ENCODE results near the gene GAD2.

- TF ChIP-seq CTCF (conservative IDR thresholded peaks at IDR 0.05; ENCODE audit: low read depth in 2 of 2): peak in 1 of 2 experiments; percentile 38; a peak in 2 of 4 replicates
- TF ChIP-seq EZH2 (IDR thresholded peaks at IDR 0.05; ENCODE audit: low read depth, unreplicated experiment): no peak
- TF ChIP-seq STAT1 (IDR thresholded peaks at IDR 0.05; ENCODE audit: unreplicated experiment): no peak
- TF ChIP-seq CREB1 (CRISPR knock-in tag; IDR thresholded peaks at IDR 0.05; ENCODE audit: low read depth): no peak
- no peak for TF ChIP-seq ZNF114 (CRISPR knock-in tag; IDR thresholded peaks at IDR 0.05)
- TF ChIP-seq JUNB (IDR thresholded peaks at IDR 0.05; ENCODE audit: unreplicated experiment): no peak
These were observed 44.4 kb upstream of the GAD2 start for GRCh38 chr10:26172131-26172530.

Data from GM23338 (cell line).